Spleen (tissue), 11 donors: ENCODE measurements around the gene CPT1B. TPM values are rescaled to one million over a fixed set of nuclear protein-coding genes. Genes with fewer than 3 reads are reported as not detected.

ENCODE experiments used
- DNase-seq: peaks from one replicate; pipeline ENCODE4 v3.0.0-alpha.2; 2020
- H3K27ac ChIP-seq, 8 donors: fragments of 200-600 bp; sonication (generic) in 7 of 8; 1 replicate in 4 of 8; 2 replicates in 4 of 8; pipeline versions ENCODE4 v1.5.0 to v1.8.0; 2016 to 2021; ENCODE audit warnings: inconsistent platforms in 4 of 8, mild to moderate bottlenecking in 4 of 8, moderate library complexity in 1 of 8
- H3K27me3 ChIP-seq, 7 donors: fragments of 200-600 bp; sonication (generic) in 6 of 7; replicated peaks in 1 of 7; 1 replicate in 4 of 7; 2 replicates in 3 of 7; pipeline versions ENCODE4 v1.5.0 to v1.8.0; 2016 to 2021; ENCODE audit warnings: inconsistent platforms in 3 of 7, mild to moderate bottlenecking in 1 of 7
- H3K36me3 ChIP-seq, 6 donors: fragments of 200-600 bp; sonication (generic) in 5 of 6; 1 replicate in 4 of 6; 2 replicates in 2 of 6; pipeline versions ENCODE4 v1.5.0 to v1.8.0; 2016 to 2021; ENCODE audit warnings: inconsistent platforms in 2 of 6
- H3K4me1 ChIP-seq, 6 donors: fragments of 200-600 bp; sonication (generic) in 5 of 6; 1 replicate in 3 of 6; 2 replicates in 3 of 6; pipeline versions ENCODE4 v1.5.0 to v1.8.0; 2016 to 2021; ENCODE audit warnings: inconsistent platforms in 3 of 6
- H3K4me3 ChIP-seq, 8 donors: fragments of 200-600 bp; sonication (generic) in 7 of 8; 1 replicate in 4 of 8; 2 replicates in 4 of 8; pipeline versions ENCODE4 v1.5.0 to v1.8.0; 2016 to 2021; ENCODE audit warnings: inconsistent platforms in 4 of 8, mild to moderate bottlenecking in 4 of 8, moderate library complexity in 2 of 8
- H3K9me3 ChIP-seq, 8 donors: fragments of 200-600 bp; sonication (generic) in 7 of 8; 1 replicate in 4 of 8; 2 replicates in 4 of 8; pipeline versions ENCODE4 v1.5.0 to v1.8.0; 2016 to 2021; ENCODE audit warnings: inconsistent platforms in 4 of 8
- POLR2A ChIP-seq, 3 donors: fragments of 450-650 bp; IDR thresholded peaks; one replicate each; pipeline ENCODE4 v1.5.1; 2017; ENCODE audit warnings: antibody characterized with exemption in 3 of 3, mild to moderate bottlenecking in 1 of 3
- POLR2AphosphoS5 ChIP-seq, 3 donors: sonication (generic); formaldehyde crosslinking; IDR thresholded peaks; one replicate each; pipeline ENCODE4 v1.5.1; 2017; ENCODE audit warnings: antibody characterized with exemption in 3 of 3
- WGBS, 5 donors: extraction: QIAGEN DNeasy Blood & Tissue Kit in 3 of 5; methylation state at CpG; one replicate each; pipeline versions ENCODE4 v1.1.5 to v1.1.7; 2013 to 2018; 5-methylcytosine and 5-hydroxymethylcytosine counted together
- intact Hi-C: fragments of 100-400 bp; cut with DNase I; formaldehyde crosslinking; loops from one replicate; pipeline ENCODE4 v1.15.0; 2023; ENCODE audit warnings: low total_unique reads
- polyA plus RNA-seq, 3 donors: library from polyadenylated mRNA; stranded (reverse); fragments of 200-250 nt; gene quantifications; one replicate each; pipeline ENCODE4 v1.2.1, GENCODE V29; 2013
- total RNA-seq, 7 donors: library from RNA; depleted of rRNA in 3 of 7; stranded (reverse); fragments of >200 nt in 3 of 7; fragmentation: NEBNext Ultra II Directional in 4 of 7; extraction: Animal tissue kit (Norgen Biotek cat#: 25700) in 4 of 7; gene quantifications; one replicate each; pipeline versions ENCODE4 v1.1.0 to v1.2.1, GENCODE V29; 2016 to 2021
- TF ChIP-seq, protein P1 (sequence below), 11 experiments: fragments of 200-600 bp in 7 of 11; fragments of 450-650 bp in 4 of 11; sonication (generic) in 4 of 11; IDR thresholded peaks in 8 of 11; conservative IDR thresholded peaks in 3 of 11; 1 replicate in 7 of 11; 2 replicates in 4 of 11; pipeline versions ENCODE4 v1.4.0 to v1.8.0; 2016 to 2021; ENCODE audit warnings: antibody characterized with exemption in 11 of 11, inconsistent platforms in 4 of 11, mild to moderate bottlenecking in 1 of 11
- donor health status: healthy with polysubstance abuse.
- donor health status: DM: no; HTN: no; CAD: no; lungs with moderate emphysema.
- donor health status: DM: no; HTN: no; CAD: no.
- donor health status: Bipolar disorder and iron deficiency.
- donor health status: healthy.
- donor health status: DM: no; HTN: no; CAD: no.
- donor health status: DM: yes; HTN: yes; CAD: no.

CPT1B gene
- total and polyA plus RNA-seq, 10 donors, result 23.6 to 55.3 (median 34.3) TPM

DNA sequence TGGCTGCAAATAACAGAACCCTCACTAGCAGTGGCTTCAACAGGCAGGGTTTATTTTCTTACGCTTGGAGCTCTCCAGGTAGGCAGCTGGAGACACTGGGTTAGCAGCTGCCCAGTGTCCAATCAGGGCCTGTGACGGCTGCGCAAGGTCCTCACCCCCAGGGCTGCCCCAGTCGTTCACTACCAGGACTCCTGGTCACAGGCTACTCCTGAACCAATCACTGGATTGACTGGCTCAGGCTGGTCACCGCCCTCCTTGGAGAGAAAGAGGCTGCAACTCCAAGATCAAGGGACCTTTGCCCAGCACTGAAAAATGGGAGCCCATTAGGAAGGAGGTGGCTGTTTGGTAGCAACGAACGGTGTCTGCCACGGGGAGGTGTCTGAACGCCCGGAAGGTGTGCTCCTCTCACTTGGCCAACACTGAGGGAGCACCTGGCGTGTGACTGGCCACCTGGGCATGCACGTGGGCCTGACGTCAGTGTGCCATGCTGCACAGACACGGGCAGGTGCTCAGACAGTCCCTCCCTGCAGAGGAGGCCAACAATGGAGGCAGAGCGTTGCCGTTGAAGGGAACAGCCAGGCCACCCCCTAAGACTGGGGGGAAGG, 44.6 kb upstream of the CPT1B start:
- WGBS, 5 donors, result 79 to 91% (median 84%) methylated on average over 16 of the region's 16 CpGs
- H3K27ac ChIP-seq, result peak overlapping the region; percentile 70 to 93 (median 88)
- peaks cover 32 to 67% (median 52%) of the 10 kb centered on the region in 6 donors for H3K4me1 ChIP-seq
- DNase-seq, result peak; percentile 82
- no peaks in the 10 kb centered on the region for H3K9me3 ChIP-seq
- intact Hi-C loops, result no loop called here
- TF ChIP-seq POLR2AphosphoS5 (IDR thresholded peaks at IDR 0.05), result peak in 2 of 3 donors; percentile 4 to 27
- no peak for TF ChIP-seq POLR2A (IDR thresholded peaks at IDR 0.05)
- TF ChIP-seq, protein P1, sequence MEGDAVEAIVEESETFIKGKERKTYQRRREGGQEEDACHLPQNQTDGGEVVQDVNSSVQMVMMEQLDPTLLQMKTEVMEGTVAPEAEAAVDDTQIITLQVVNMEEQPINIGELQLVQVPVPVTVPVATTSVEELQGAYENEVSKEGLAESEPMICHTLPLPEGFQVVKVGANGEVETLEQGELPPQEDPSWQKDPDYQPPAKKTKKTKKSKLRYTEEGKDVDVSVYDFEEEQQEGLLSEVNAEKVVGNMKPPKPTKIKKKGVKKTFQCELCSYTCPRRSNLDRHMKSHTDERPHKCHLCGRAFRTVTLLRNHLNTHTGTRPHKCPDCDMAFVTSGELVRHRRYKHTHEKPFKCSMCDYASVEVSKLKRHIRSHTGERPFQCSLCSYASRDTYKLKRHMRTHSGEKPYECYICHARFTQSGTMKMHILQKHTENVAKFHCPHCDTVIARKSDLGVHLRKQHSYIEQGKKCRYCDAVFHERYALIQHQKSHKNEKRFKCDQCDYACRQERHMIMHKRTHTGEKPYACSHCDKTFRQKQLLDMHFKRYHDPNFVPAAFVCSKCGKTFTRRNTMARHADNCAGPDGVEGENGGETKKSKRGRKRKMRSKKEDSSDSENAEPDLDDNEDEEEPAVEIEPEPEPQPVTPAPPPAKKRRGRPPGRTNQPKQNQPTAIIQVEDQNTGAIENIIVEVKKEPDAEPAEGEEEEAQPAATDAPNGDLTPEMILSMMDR (IDR thresholded peaks at IDR 0.05 in 8 of 11, conservative IDR thresholded peaks at IDR 0.05 in 3 of 11), result no peak
- peaks cover 0 to 28% (median 15%) of the 10 kb centered on the region in 6 donors for H3K36me3 ChIP-seq
- H3K4me3 ChIP-seq, result peak overlapping the region in 1 of 8 donors; percentile 70
- H3K27me3 ChIP-seq, result no peaks in the 10 kb centered on the region

DNA sequence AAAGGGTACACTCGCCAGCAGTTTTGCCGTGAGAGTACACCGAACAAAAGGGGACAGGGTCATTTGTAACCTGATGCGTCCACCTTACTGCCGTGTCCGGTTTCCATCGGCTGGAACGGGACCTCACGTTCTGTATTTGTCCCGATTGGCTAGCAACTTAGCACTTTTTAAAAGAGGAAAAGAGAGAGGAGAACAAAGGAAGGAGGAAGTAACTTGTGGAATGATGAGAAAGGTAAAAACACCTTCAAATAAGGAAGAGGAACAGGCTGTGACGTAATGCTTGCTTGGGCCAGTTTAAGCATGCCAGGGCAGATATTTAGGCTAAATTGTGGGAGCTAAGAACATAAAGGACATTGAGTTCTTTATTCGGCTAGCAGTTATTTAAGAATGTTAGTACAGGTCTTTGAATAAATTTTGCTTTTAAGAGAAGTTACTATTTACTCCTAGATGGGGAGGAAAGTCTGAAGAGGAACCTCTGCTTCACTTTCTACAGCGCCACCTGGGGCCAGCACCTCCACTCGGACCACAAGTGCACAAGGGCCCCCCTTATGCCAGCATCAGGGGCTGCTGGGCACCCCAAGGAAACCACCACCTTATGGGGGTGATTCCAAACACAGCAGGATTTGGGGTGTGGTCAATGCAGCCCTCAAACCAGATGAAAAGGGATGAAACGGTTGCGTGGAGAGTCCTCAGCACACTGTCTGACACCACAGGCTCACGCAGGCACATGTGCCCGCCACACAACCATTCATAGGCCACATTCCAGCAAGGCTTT, 43.9 kb upstream of the CPT1B start:
- H3K9me3 ChIP-seq, result no peaks in the 10 kb centered on the region
- no peak for TF ChIP-seq POLR2A (IDR thresholded peaks at IDR 0.05)
- TF ChIP-seq, protein P1 (IDR thresholded peaks at IDR 0.05 in 8 of 11, conservative IDR thresholded peaks at IDR 0.05 in 3 of 11), result peak in 6 of 11 experiments; percentile 23 to 43 (median 36)
- 16 to 26% (median 20%) methylated on average over 16 to 18 of the region's 18 CpGs for WGBS, 5 donors
- peak overlapping the region in 7 of 8 donors; percentile 18 to 70 (median 41) for H3K4me3 ChIP-seq
- intact Hi-C loops, result no loop called here
- H3K27ac ChIP-seq, result peak overlapping the region; percentile 70 to 93 (median 88)
- H3K36me3 ChIP-seq, result peaks cover 0 to 28% (median 15%) of the 10 kb centered on the region in 6 donors
- H3K4me1 ChIP-seq, result peaks cover 27 to 60% (median 46%) of the 10 kb centered on the region in 6 donors
- H3K27me3 ChIP-seq, result no peaks in the 10 kb centered on the region
- DNase-seq, result peak; percentile 86

DNA sequence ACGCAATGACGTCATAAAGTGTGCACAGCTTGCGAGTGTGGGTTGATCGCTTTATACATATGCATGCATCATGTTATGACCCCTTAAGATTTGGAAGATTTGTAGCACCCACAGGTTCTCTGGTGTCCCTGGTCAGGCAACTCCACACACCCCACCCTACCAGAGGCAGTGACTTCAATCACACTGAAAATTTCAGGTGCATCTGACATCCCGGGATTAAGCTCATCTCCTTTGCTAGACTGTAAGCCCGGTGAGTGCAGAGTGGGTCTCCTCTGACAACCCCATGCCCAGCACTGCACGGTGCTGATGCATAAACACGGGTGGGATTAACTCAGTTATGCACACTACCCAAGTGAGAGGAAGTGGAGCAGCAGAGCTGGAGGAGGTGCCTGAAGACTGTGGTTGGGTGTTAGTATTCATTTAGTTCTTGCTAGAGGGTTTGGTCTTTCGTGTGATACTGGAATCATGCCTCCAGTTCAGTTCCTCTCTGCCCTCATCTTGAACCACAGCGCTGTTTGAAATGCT, 43.2 kb upstream of the CPT1B start:
- Histone ChIP-seq H3K9me3 (no peaks in the 10 kb centered on the region), H3K4me3 (peak overlapping the region; percentile 18 to 70 (median 38)), H3K27ac (peak overlapping the region; percentile 70 to 93 (median 88)), H3K36me3 (peaks cover 0 to 23% (median 15%) of the 10 kb centered on the region in 6 donors), H3K27me3 (no peaks in the 10 kb centered on the region), H3K4me1 (peaks cover 20 to 53% (median 38%) of the 10 kb centered on the region in 6 donors)
- peak; percentile 85 for DNase-seq
- peak in 1 of 3 donors; percentile 24 for TF ChIP-seq POLR2A (IDR thresholded peaks at IDR 0.05)
- TF ChIP-seq POLR2AphosphoS5 (IDR thresholded peaks at IDR 0.05), result peak in 1 of 3 donors; percentile 85
- TF ChIP-seq, protein P1 (IDR thresholded peaks at IDR 0.05 in 8 of 11, conservative IDR thresholded peaks at IDR 0.05 in 3 of 11), result no peak
- intact Hi-C loops, result no loop called here
- 7 to 20% (median 13%) methylated on average over 9 to 10 of the region's 10 CpGs for WGBS, 5 donors
